CD4-positive, alpha-beta T cell treated with Interleukin-17A for 4 hours (primary cell): Measurements from ENCODE around the gene SH3RF1.

Experiments used
- DNase-seq: peaks from one replicate; pipeline ENCODE4 v3.0.0-alpha.2; 2020; ENCODE audit warnings: mixed read lengths

SH3RF1 gene

GRCh38 chr4:169274033-169274432 lies 3.3 kb upstream of the SH3RF1 start:
- no peak for DNase-seq

DNA sequence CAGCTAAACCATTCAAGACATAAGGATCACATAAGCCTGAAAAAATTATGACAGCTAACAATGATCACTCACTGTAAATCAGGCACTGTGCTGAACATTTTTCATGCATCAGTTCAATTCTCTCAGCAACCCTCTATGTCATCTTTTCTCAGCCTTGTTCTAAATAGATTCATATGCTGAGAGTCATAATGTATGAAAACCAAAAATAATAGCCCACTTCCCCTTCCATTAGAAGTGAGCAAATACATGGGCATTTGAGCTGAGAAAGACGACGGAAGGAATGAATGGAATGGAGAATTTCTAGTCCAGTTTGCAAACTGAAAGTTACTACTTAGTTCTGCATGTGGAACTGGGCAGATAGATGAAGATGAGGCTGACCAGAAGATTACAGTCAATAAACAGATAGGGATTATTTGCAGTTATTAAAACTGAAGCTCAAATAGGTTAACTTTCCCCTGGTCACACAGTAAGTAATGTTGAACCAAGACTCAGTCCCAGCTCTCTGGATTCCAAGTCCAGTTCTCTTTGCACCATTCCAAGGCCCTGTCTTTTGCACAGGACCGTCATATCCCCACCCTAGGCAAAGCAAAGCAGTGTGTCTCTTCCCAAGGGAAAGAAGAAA lies 1.6 kb upstream of the SH3RF1 start:
- DNase-seq: no peak

GRCh38 chr4:169271692-169272007 lies 894 bp upstream of the SH3RF1 start:
- DNase-seq: no peak

DNA sequence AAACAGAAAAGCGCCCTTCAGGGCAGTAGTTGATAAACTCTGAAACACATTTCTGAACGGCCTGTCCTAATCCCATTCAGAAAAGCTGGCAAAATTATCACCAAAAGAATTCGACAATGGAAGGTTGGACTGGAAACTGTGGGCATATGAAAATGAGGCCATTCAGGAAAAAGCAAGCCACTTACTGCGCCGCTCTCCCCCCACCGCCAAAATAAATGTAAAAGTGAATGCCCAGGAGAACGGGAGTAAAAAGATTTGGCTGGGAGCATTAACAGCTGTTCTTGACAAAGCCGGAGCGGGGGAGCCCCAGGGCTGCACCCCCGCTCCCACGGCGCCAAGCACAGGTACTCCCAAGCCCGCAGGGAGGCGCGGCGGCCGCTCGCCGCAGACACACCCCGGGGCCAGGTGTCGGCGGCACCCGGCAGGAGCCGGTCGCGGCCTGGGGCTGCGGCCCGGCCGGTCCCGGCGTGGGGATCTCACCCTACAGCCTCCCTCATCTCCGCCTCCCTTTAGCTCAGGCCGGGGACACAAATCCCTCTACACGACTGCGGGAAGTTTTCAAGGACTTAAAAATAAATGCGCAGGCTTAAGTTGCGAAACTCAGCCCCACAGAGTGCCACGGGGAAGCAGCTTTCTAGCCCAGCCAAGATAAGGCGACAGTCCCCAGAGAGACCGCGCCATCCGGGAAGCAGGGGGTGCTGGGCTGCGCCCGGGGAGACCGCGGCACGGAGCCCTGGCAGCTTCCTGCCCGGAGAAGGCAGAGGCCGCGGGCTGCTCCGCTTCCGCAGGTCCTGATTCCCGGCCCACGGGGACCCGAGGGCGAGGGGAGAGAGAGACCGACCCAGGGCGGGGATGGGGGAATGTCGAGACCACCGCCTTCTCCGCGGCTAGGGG lies 593 bp downstream of the SH3RF1 start:
- DNase-seq: no peak

- DNase-seq: no peak
These were observed 1.6 kb downstream of the SH3RF1 start for GRCh38 chr4:169268951-169269760.

DNA sequence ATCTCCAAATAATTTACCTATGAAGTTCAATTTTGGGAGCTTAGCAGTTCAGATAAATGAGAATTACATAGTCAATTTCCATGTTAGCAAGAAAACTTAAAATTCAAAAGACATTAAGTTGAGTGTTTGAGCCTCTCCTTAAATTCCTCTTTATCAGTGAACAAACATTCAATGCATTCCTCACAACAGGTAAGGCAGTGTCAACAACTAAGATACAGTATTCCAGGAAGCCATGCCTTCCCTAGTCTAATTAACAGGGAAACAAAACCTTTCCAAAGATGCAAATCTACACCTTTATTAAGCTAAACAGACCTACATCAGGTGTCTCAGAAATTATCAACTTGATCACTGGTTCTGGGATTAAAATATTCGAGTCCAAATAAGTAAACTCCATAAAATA lies 3.7 kb downstream of the SH3RF1 start:
- DNase-seq: no peak

DNA sequence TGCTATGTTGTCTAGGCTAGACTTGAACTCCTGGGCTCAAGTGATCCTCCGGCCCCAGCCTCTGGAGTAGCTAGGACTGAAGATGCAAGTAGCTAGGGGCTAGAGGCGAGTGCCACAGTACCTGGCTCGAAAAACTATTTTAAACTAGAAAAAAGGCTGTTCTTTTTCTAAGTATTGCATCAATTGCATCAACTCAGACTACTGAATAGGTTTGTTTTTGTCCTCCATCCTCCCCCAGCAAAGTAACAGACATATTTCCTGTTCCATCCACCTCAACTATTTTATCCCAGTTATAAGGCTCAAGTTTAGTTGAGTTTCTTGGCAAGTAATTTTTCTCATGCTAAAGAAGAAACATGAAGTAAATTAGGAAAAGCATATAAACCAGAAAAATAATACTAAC lies 4.1 kb downstream of the SH3RF1 start:
- DNase-seq: no peak

DNA sequence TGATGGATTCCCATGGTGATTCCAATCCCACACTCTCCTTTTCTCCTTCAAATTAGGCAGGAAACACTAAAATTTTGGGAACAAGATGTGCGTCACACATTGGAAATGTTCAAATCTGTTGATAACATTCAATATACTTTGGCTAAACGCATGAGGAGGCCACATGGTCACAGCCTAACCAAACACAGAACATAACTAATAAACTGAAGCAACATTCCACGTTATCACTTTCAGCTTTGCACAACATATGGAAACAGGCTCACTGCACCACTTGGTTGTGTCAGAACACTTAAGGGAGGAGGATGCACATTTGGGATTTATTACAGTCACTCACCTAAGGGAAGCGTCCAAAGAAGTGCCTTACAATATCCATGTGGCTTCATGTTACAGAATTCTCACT lies 4.7 kb downstream of the SH3RF1 start:
- DNase-seq: no peak

- DNase-seq: no peak
These were observed 6.9 kb downstream of the SH3RF1 start for GRCh38 chr4:169263791-169264392.

DNA sequence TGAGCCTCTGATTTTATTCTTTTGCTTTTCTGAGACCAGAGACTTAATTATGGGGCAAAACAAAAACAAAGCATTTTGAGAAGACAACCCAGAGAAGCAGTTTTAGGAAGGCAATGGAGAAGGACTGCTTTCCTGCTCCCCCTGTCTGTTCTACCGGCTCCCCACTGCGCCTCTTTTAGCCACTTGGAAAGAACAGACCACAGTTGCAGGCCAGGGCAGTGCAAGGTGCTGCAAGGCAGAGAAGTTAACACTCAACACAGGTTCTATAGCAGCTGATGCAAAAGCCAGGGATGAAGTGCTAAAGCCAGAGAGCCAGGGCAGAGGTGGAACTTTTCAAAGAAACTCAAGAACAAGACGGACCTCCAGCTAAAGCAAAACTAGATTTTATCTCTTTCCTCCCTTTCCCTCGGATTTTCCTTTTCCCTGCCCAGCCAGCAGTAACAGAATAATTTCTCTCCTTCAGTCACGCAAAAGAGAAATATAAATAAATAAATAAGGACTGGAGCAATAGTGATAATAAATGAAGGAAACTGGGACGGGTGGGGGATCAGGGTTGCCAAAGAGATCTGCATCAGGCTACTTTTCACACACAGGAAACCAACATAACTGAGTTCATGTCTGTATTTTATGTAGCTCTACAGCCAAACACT lies 10.4 kb downstream of the SH3RF1 start:
- no peak for DNase-seq

- no peak for DNase-seq
These were observed 11.5 kb downstream of the SH3RF1 start for GRCh38 chr4:169259271-169259670.

GRCh38 chr4:169258141-169258540 lies 12.6 kb downstream of the SH3RF1 start:
- no peak for DNase-seq

DNA sequence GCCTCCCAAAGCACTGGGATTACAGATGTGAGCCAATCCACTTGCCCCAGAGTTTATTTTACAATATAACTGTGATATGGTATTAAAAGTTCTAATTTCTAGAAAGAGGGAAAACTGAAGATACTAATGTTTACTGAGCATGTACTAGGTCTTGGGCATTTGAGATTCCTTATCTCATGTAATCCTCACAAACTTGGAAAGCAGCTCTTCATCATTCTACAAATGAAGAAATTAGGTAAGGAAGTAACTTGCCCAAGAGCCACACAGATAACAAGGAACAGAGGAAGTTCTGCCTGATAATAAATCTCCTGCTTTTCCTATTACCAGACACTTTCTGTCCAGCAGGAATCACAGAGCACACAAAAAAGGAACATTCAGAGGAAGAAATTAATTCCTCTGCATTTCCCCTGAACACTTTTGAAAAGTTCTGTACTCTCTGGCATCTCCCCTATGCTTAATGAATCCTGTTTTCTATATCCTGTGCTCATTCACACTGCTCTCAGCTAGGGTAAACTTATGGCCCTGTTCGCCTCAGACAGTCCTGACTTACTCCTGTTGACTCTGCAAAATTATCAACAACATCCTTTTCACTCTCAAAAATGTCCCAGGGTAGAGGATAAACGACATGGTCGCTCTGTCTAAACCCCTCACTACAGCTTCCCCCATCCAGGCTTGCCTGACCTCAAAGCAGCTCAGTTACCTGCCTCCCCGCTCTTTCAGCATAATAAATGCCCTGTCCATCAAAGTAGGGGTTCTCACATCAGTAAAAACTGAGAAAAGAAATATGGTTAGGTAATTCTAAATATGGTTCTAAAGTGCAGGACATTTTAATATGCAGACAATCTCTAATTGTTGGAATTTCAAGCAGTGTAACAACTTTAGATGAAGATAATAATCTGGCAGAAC lies 13.6 kb downstream of the SH3RF1 start:
- DNase-seq: no peak

GRCh38 chr4:169256101-169256612 lies 14.6 kb downstream of the SH3RF1 start:
- no peak for DNase-seq

DNA sequence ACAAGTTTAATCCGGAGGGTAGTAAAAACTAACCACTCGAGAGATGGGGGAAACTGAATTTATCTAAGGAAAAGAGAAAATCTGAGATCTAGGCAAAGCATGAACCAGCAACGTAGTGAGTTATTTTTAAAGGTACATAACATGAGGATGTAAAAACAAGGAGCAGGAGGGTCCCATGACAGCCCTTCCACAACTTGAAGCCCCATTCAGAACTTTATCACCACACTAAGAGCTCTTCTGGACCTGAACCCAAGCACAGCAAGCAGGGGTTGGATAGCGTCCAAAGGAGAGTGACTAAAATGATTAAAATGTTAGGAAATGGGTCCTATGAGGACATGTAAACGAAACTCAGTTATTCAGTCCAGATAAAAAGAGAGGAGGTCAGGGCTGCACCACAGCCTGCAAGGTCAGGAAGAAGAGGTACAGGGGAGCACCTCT lies 16.2 kb downstream of the SH3RF1 start:
- no peak for DNase-seq

DNA sequence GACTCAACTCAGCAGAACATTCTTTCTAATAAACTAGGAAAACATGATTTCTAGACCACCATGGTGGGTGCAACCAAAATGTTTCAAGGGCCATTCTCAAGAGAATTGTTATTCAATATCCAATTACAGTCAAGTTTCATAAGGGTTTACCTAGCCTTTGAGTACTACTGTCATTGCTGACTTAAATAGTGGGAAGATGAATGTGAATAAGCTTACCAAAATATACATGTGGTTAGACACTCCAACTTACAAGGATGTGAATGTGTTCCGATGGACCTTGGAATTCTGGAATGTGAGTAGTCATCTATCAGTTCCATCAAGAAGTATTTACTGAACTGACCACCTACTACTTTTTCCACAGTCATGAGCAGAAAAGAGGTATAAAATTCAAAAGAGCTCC lies 16.9 kb downstream of the SH3RF1 start:
- no peak for DNase-seq

- no peak for DNase-seq
These were observed 17.6 kb downstream of the SH3RF1 start for GRCh38 chr4:169253113-169253671.

DNA sequence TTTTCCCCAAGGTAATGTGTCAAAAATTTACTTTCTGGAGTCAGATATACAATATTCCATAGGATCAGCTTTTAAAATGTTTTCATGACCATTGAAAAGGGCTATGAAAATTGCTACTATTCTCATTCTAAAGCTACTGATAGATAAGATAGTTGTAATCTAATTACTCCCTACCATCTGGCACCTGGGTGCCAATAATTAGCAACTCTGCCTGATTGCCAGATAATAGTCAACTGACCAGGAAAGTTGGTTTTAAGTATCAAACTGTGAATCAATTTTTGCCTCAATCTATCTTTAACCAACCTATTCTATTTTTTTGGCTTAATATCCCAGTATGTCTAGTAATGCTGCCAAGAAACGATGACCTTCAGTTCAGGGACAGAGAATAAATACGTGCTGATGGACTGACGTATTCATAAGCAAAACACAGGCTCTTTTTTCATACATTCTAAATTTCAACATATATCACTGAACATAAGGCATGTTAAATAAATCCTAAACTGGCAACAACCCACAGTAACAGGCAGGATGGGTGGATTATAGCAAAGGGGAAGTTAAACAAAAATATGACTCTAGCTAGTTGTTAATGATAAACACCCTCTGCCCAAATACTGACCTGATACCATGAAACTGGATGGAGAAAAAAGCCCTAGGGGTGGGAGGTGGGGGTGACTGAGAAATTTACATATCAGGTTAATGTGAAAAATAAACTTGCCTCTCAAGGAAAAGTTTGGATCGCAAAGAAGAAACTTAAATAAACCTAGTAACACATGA lies 18.2 kb downstream of the SH3RF1 start:
- DNase-seq: no peak

- no peak for DNase-seq
These were observed 19.2 kb downstream of the SH3RF1 start for GRCh38 chr4:169251291-169252235.
